GM10248 (cell line): ENCODE data around the gene CLIC5.

Experiments
- CTCF ChIA-PET: fragments of 300-600 bp; sonication (Branson Sonifier 250); formaldehyde crosslinking; extraction: SDS; loops from one replicate; lab custom pipeline; 2021; ENCODE audit warnings: antibody characterized with exemption; lab: Yijun Ruan, JAX
- POLR2A ChIA-PET: fragments of 350-650 bp; sonication (Branson Sonifier 250); formaldehyde crosslinking; extraction: SDS; loops from one replicate; lab custom pipeline; 2020; ENCODE audit warnings: antibody characterized with exemption; lab: Yijun Ruan, JAX
- DNase-seq: peaks from one replicate; pipeline ENCODE4 v3.0.0; 2012; ENCODE audit errors: extremely low spot score
- CTCF ChIP-seq: IDR thresholded peaks from 2 replicates; pipeline ENCODE4 v1.5.1; 2012; ENCODE audit warnings: mild to moderate bottlenecking, low read depth; ENCODE audit errors: extremely low read depth, missing control alignments, control extremely low read depth

Gene CLIC5

GRCh38 chr6:45864651-45865050, 151.0 kb downstream of the CLIC5 start:
- DNase-seq = no peak
- ChIA-PET POLR2A (no interaction called here), CTCF (interaction anchor here (1.3 kb wide), 1 partner anchor 16 kb away, joined by 3 read pairs; no protein-coding TSS in a partner anchor)
- TF ChIP-seq CTCF = no peak

GRCh38 chr6:45858691-45859090, 157.0 kb downstream of the CLIC5 start:
- ChIA-PET POLR2A (no interaction called here), CTCF (interaction anchor here (1.0 kb wide), 1 partner anchor 27 kb away, joined by 3 read pairs; no protein-coding TSS in a partner anchor)
- no peak for DNase-seq
- no peak for TF ChIP-seq CTCF

DNA sequence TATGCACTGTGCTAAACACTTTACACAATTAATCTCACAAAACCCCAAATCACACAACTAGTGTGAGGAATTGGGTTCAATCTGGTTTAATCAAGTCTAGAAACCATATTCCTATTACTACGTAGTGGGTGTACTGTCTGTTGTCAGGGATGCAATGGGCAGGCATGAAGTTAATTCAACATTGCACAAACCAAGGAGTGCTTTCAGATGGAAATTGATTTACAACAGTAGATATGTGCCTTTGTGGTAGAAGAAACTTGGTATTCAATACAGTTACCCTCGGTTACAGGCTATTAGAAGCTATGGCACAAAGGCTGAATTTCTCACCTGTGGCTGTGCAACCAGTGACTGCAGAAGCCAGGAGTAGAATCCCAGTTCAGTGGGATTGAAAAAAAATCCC, 157.8 kb downstream of the CLIC5 start:
- DNase-seq = no peak
- no peak for TF ChIP-seq CTCF
- ChIA-PET POLR2A (no interaction called here), CTCF (no interaction called here)

- ChIA-PET CTCF (interaction anchor here (0.8 kb wide), 1 partner anchor 21 kb away, joined by 3 read pairs; no protein-coding TSS in a partner anchor), POLR2A (no interaction called here)
- TF ChIP-seq CTCF = no peak
- DNase-seq = no peak
Measured at GRCh38 chr6:45855642-45856394, 159.8 kb downstream of the CLIC5 start.

GRCh38 chr6:45854149-45854742, 161.4 kb downstream of the CLIC5 start:
- TF ChIP-seq CTCF = no peak
- ChIA-PET CTCF (interaction anchor here (1.4 kb wide), 1 partner anchor 18 kb away, joined by 5 read pairs; no protein-coding TSS in a partner anchor), POLR2A (no interaction called here)
- no peak for DNase-seq

- ChIA-PET POLR2A (no interaction called here), CTCF (interaction anchor here (0.8 kb wide), 1 partner anchor 12 kb away, joined by 3 read pairs; no protein-coding TSS in a partner anchor)
- no peak for TF ChIP-seq CTCF
- DNase-seq = no peak
Measured at GRCh38 chr6:45851034-45851400, 164.6 kb downstream of the CLIC5 start.
